ENCODE data around the gene ACER2. TPM values are rescaled to one million over a fixed set of nuclear protein-coding genes. Genes with fewer than 3 reads are reported as not detected.

ACER2 gene
- total and polyA plus RNA-seq, 2 of the 4 experiments (the other 2 are of a cell fraction) = 0.84 to 1.6 TPM

DNA sequence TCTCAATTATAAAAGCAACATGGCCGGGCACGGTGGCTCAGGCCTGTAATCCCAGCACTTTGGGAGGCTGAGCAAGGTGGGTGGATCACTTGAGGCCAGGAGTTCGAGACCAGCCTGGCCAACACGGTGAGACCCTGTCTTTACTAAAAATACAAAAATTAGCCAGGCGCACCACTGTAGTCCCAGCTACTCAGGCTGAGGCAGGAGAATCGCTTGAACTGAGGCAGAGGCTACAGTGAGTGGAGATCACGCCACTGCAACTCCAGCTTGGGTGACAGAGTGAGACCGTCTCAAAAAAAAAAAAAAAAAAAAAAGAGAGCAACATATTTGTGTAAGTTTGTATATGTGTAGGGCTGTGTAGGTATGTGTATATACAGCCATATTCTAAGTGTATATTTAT is 36.2 kb upstream of the ACER2 start:
- Histone ChIP-seq H2AFZ (replicated peaks; ENCODE audit: low read length, poor library complexity) (no peak overlapping the region), H2BK120ac (ENCODE audit: low read depth, low read length) (no peak overlapping the region), H3K4me2 (ENCODE audit: low read depth, low read length) (no peak overlapping the region), H3K14ac (replicated peaks; ENCODE audit: low read depth, low read length) (no peak overlapping the region), H2AK5ac (ENCODE audit: low read depth, low read length) (no peak overlapping the region), H4K8ac (ENCODE audit: low read depth in 2 of 2, low read length in 2 of 2) (no peak overlapping the region), H2AK9ac (replicated peaks; ENCODE audit: low read depth, low read length, poor library complexity) (no peak overlapping the region), H3K4me3 (ENCODE audit: insufficient read depth, low read depth, low read length) (no peak overlapping the region), H2BK15ac (ENCODE audit: low read depth, low read length) (no peak overlapping the region), H2BK20ac (ENCODE audit: low read depth, low read length) (no peak overlapping the region), H3K79me1 (ENCODE audit: low read depth in 1 of 2, low read length in 2 of 2) (peaks cover 0 to 16% of the 10 kb centered on the region in 2 experiments; a peak in 3 of 4 replicates), H2BK5ac (ENCODE audit: low read depth, low read length, poor library complexity, severe bottlenecking) (no peak overlapping the region), H3K23ac (ENCODE audit: low read depth, low read length) (no peak overlapping the region), H3K9me3 (ENCODE audit: control insufficient read depth, insufficient read depth, low read length) (no peaks in the 10 kb centered on the region), H3K36me3 (ENCODE audit: control insufficient read depth, insufficient read depth, low read length) (peaks cover 29% of the 10 kb centered on the region), H3K27me3 (ENCODE audit: control insufficient read depth, insufficient read depth, low read length) (no peaks in the 10 kb centered on the region), H3K56ac (ENCODE audit: extremely low read depth, insufficient read depth, low read length) (no peak overlapping the region), H4K91ac (ENCODE audit: insufficient read depth, low read depth, low read length) (no peak overlapping the region), H3K9ac (ENCODE audit: low read depth, low read length) (no peak overlapping the region), H3K4ac (ENCODE audit: low read depth, low read length) (no peak overlapping the region), H3K9me1 (ENCODE audit: insufficient read depth, low read length) (peaks cover 5% of the 10 kb centered on the region; the same call in 1 of the 2 replicates), H3K4me1 (ENCODE audit: control insufficient read depth, insufficient read depth, low read length) (no peaks in the 10 kb centered on the region), H3K27ac (ENCODE audit: insufficient read depth, low read length) (no peak overlapping the region), H4K20me1 (ENCODE audit: insufficient read depth, low read length) (peaks cover 24% of the 10 kb centered on the region; the same call in 1 of the 2 replicates), H3K18ac (ENCODE audit: low read depth, low read length) (no peak overlapping the region), H4K5ac (ENCODE audit: low read depth, low read length) (no peak overlapping the region)
- ChIA-PET POLR2A (ENCODE audit: unreplicated experiment) (no interaction called here), CTCF (no interaction called here)
- WGBS, 2 experiments (ENCODE audit: extremely low coverage in 2 of 2, insufficient read length in 1 of 2) = no CpG with 5 or more reads among the region's 8 CpGs
- intact Hi-C loops (cut with micrococcal nuclease) = loop anchor here (5.0 to 10.0 kb wide), 2 partner anchors 35 to 248 kb away; partner anchors contain the start of gene PLIN2
- dilution Hi-C loops (cut with HindIII; ENCODE audit: low sequenced_read_pairs, unreplicated experiment) = no loop called here
- ATAC-seq (ENCODE audit: low read depth) (no peak), DNase-seq (no peak)
- in situ Hi-C loops (cut with MboI; ENCODE audit: low sequenced_read_pairs) = no loop called here
- TF ChIP-seq SMC3 (IDR thresholded peaks at IDR 0.05; ENCODE audit: low read depth, low read length) (no peak), MAFK (IDR thresholded peaks at IDR 0.05; ENCODE audit: low read depth, low read length) (no peak), CHD1 (IDR thresholded peaks at IDR 0.05; ENCODE audit: low read depth, low read length) (no peak), MXI1 (IDR thresholded peaks at IDR 0.05; ENCODE audit: borderline replicate concordance, low read depth, low read length) (no peak), POLR2A (IDR thresholded peaks at IDR 0.05; ENCODE audit: low read depth, low read length) (no peak), RAD21 (IDR thresholded peaks at IDR 0.05; ENCODE audit: low read length) (no peak), RCOR1 (IDR thresholded peaks at IDR 0.05; ENCODE audit: insufficient replicate concordance, low read length) (no peak), FOS (IDR thresholded peaks at IDR 0.05; ENCODE audit: low read depth, low read length) (no peak), RFX5 (IDR thresholded peaks at IDR 0.05; ENCODE audit: low read depth, low read length) (no peak), MAZ (IDR thresholded peaks at IDR 0.05; ENCODE audit: borderline replicate concordance, low read depth, low read length) (no peak), BHLHE40 (IDR thresholded peaks at IDR 0.05; ENCODE audit: low read depth, low read length) (no peak)
- TF ChIP-seq, protein P1, sequence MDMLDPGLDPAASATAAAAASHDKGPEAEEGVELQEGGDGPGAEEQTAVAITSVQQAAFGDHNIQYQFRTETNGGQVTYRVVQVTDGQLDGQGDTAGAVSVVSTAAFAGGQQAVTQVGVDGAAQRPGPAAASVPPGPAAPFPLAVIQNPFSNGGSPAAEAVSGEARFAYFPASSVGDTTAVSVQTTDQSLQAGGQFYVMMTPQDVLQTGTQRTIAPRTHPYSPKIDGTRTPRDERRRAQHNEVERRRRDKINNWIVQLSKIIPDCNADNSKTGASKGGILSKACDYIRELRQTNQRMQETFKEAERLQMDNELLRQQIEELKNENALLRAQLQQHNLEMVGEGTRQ (IDR thresholded peaks at IDR 0.05; ENCODE audit: low read depth, low read length) = no peak
- TF ChIP-seq, protein P2, sequence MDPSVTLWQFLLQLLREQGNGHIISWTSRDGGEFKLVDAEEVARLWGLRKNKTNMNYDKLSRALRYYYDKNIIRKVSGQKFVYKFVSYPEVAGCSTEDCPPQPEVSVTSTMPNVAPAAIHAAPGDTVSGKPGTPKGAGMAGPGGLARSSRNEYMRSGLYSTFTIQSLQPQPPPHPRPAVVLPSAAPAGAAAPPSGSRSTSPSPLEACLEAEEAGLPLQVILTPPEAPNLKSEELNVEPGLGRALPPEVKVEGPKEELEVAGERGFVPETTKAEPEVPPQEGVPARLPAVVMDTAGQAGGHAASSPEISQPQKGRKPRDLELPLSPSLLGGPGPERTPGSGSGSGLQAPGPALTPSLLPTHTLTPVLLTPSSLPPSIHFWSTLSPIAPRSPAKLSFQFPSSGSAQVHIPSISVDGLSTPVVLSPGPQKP (IDR thresholded peaks at IDR 0.05; ENCODE audit: borderline replicate concordance, low read depth, low read length) = no peak
- no TSS peak for BruUV-seq (replicated peaks)
